Measurements from ENCODE around the gene FSD1L.

Gene FSD1L

GRCh38 chr9:105447814-105448812 is at the start of gene FSD1L:
TSS of gene FSD1L (plus strand) at chr9:105448034. CDS start at chr9:105448221, 187 bp downstream.
- peak; percentile 94 for DNase-seq

GRCh38 chr9:105399117-105399516 is 48.7 kb upstream of the FSD1L start:
- DNase-seq: no peak

- DNase-seq: no peak
Measured at GRCh38 chr9:105401651-105402050, 46.2 kb upstream of the FSD1L start.

GRCh38 chr9:105403552-105404248 is 44.1 kb upstream of the FSD1L start:
- DNase-seq: no peak

GRCh38 chr9:105405514-105406131 is 42.2 kb upstream of the FSD1L start:
- DNase-seq: peak; percentile 30

- no peak for DNase-seq
Measured at GRCh38 chr9:105406369-105406768, 41.5 kb upstream of the FSD1L start.

GRCh38 chr9:105413525-105413924 is 34.3 kb upstream of the FSD1L start:
- no peak for DNase-seq

GRCh38 chr9:105414947-105415661 is 32.7 kb upstream of the FSD1L start:
- peak; percentile 73 for DNase-seq

- no peak for DNase-seq
Measured at GRCh38 chr9:105415662-105415980, 32.2 kb upstream of the FSD1L start.

GRCh38 chr9:105416840-105417239 is 31.0 kb upstream of the FSD1L start:
- no peak for DNase-seq

- no peak for DNase-seq
Measured at GRCh38 chr9:105418588-105419500, 29.0 kb upstream of the FSD1L start.

GRCh38 chr9:105419816-105420597 is 27.8 kb upstream of the FSD1L start:
- no peak for DNase-seq

- no peak for DNase-seq
Measured at GRCh38 chr9:105421154-105421553, 26.7 kb upstream of the FSD1L start.

GRCh38 chr9:105421864-105422263 is 26.0 kb upstream of the FSD1L start:
- no peak for DNase-seq

- no peak for DNase-seq
Measured at GRCh38 chr9:105425816-105426433, 21.9 kb upstream of the FSD1L start.

- DNase-seq: no peak
Measured at GRCh38 chr9:105426657-105427056, 21.2 kb upstream of the FSD1L start.

- no peak for DNase-seq
Measured at GRCh38 chr9:105431424-105432246, 16.2 kb upstream of the FSD1L start.

GRCh38 chr9:105432247-105432842 is 15.5 kb upstream of the FSD1L start:
- no peak for DNase-seq

GRCh38 chr9:105435453-105435852 is 12.4 kb upstream of the FSD1L start:
- no peak for DNase-seq
